ENCODE results near the gene RBM17.
"Not testable (repeated sequence)": the region's sequence is repeated elsewhere in the genome, so short reads cannot be mapped to it uniquely, and the experiment has no call there.

RBM17 gene

DNA sequence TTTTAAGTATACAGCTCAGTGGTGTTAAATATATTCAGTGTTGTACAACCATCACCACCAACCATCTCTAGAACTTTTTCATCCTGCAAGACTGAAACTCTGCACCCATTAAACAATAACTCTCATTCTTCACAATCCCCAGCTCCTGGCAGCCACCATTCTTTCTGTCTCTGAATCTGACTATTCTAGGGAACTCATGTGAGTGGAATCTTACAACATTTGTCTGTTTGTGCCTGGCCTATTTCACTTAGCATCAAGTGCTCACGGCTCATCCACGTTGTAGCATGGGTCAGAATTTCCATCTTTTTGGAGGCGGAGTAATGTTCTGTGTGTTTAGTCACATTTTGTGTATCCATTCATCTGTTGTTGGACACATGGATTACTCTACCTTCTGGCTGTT is 73.1 kb downstream of the RBM17 start:
- DNase-seq (ENCODE audit: low read depth): no peak
- TF ChIP-seq, protein P1, sequence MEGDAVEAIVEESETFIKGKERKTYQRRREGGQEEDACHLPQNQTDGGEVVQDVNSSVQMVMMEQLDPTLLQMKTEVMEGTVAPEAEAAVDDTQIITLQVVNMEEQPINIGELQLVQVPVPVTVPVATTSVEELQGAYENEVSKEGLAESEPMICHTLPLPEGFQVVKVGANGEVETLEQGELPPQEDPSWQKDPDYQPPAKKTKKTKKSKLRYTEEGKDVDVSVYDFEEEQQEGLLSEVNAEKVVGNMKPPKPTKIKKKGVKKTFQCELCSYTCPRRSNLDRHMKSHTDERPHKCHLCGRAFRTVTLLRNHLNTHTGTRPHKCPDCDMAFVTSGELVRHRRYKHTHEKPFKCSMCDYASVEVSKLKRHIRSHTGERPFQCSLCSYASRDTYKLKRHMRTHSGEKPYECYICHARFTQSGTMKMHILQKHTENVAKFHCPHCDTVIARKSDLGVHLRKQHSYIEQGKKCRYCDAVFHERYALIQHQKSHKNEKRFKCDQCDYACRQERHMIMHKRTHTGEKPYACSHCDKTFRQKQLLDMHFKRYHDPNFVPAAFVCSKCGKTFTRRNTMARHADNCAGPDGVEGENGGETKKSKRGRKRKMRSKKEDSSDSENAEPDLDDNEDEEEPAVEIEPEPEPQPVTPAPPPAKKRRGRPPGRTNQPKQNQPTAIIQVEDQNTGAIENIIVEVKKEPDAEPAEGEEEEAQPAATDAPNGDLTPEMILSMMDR (IDR thresholded peaks at IDR 0.05; ENCODE audit: control insufficient read depth, extremely low read depth, insufficient read depth): no peak
- H3K4me3 ChIP-seq (ENCODE audit: low read depth, low read length): no peak overlapping the region

DNA sequence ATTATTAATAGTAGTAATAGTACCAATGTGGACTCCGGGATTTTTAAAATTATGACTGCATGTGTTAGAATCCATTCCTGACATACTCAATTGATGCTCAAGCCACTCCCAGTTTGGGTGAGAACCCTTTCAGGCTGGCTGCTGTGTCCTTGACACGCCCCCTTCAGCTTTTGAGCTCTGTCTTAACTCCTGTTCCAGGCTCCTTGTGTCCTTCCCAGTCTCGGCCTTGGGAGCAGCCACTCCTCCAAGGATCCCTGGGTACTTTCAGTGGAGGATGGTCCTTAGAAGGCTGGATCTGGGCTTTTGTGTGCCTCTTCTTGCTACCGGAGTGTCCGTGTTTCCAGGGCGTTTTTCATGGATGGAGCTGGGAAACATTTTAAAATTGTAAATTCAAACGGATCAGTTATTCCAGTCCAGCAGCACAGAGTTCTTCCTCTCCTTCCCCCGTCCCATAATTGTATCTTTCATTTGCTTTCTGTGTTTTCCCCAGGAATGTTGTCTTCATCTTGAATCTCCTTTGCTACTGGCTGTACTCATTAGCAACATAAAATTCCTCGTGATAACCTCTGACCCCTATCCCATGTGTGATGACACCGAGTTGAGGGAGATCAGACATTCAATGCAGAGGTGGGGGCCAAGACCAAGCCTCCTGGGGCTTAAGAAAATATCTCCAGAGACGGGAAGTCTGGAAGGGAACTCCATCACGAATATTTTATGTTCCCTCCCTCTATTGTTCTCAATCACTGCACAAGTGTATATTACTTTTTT is 73.9 kb downstream of the RBM17 start:
- H3K4me3 ChIP-seq (ENCODE audit: low read depth, low read length): peak overlapping the region; percentile 41
- TF ChIP-seq, protein P1 (IDR thresholded peaks at IDR 0.05; ENCODE audit: control insufficient read depth, extremely low read depth, insufficient read depth): no peak
- no peak for DNase-seq (ENCODE audit: low read depth)

DNA sequence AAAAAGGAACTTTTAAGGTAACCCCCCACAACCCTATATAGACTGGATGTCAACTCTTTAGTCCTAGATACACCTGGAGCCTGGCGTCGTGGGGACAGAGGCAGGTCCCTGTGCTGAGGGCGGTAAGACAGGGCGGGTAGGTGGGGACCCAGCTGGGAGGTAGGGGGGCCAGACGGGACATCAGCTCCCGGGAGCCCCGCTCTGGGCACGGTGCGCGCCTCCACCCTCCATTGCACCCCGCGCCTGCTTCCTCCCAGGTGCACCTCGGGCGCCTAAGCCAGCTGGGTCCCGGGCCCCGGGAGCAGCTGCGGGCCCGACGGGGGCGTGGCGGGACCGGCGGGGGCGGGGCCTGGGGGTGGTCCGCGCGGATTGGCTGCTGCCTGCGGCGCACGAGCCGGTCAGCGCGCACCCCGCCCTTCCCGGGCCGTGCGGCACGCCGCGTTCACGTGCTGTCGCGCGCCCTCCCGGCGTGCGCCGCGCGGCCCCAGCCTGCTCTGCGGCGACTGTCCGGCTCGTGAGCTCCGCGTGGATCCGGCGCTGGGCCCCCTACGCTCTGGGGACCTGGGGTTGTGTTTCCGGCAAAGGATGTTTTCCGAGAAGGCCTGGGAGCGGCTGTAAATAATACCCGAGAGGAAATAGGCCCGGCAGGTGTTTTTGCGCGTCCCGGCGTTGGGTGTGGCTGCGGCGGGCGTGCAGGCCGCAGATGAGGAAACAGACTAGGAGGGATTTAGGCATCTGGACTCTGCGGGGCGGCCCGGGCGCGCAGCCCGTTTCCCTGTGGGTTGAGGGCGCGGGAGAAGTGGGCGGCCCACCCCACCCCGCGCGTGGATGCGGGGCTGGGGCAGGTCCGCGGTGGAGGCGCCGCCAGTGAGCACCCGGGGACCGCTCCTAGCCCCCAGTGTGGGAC is 74.8 kb downstream of the RBM17 start:
- peak; percentile 58 for DNase-seq (ENCODE audit: low read depth)
- TF ChIP-seq, protein P1 (IDR thresholded peaks at IDR 0.05; ENCODE audit: control insufficient read depth, extremely low read depth, insufficient read depth): no peak
- H3K4me3 ChIP-seq (ENCODE audit: low read depth, low read length): peak overlapping the region; percentile 97

DNA sequence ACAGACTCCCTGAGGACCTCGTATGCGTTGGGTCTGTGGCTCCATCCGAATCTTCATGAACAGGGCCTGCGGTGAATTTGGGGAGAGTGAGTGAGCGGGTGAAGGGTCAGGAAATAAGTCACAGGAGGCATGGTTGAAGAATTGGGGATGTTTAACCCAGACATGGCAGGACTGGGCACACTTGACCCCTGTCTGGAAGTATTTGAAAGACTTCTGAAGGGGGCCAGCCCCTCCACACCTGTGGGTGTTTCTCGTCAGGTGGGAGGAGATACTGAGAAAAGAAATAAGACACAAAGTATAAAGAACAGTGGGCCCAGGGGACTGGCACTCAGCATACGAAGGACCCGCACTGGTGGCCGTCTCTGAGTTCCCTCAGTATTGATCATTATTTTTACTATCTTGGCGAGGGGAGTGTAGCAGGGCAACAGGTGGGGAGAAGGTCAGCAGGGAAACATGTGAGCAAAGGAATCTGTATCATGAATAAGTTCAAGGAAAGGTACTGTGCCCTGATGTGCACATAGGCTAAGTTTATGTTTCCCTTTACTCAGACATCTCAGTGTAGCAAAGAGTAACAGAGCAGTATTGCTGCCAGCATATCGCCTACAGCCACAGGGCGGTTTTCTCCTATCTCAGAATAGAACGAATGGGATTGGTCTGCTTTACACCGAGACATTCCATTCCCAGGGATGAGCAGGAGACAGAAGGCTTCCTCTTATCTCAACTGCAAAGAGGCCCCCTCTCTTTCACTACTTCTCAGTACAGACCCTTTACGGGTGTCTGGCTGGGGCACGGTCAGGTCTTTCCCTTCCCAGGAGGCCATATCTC is 75.6 kb downstream of the RBM17 start:
- TF ChIP-seq, protein P1 (IDR thresholded peaks at IDR 0.05; ENCODE audit: control insufficient read depth, extremely low read depth, insufficient read depth): no peak
- H3K4me3 ChIP-seq (ENCODE audit: low read depth, low read length): peak overlapping the region; percentile 97
- DNase-seq (ENCODE audit: low read depth): no peak

DNA sequence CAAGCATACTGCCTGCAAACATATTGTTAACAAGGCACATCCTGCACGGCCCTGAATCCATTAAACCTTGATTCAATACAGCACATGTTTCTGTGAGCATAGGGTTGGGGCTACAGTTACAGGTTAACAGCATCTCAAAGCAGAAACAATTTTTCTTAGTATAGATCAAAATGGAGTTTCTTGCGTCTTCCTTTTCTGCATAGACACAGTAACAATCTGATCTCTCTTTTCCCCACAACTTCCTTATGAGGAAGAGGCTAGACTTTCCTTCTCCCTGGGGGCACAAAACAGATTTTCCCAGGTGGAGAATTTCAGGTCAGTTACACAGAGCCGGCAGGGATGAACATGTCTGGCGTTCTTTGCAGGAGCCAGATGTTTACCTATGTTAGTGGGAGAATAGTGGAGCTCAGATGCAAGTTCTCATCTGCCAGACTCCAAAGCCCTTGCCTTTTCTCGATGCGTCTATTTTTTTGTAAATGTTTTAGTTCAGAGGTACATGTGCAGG is 76.4 kb downstream of the RBM17 start:
- DNase-seq (ENCODE audit: low read depth): no peak
- H3K4me3 ChIP-seq (ENCODE audit: low read depth, low read length): peak overlapping the region; percentile 97
- TF ChIP-seq, protein P1 (IDR thresholded peaks at IDR 0.05; ENCODE audit: control insufficient read depth, extremely low read depth, insufficient read depth): no peak

DNA sequence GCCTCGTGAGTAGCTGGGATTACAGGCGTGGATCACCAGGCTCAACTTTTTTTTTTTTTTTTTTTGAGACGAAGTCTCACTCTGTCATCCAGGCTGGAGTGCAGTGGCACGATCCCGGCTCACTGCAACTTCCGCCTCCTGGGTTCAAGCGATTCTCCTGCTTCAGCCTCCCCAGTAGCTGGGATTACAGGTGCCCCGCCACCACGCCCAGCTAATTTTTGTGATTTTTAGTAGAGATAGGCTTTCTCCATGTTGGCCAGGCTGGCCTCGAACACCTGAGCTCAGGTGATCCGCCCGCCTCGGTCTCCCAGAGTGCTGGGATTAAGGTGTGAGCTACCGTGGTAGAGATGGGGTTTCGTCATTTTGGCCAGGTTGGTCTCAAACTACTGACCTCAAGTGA is 77.1 kb downstream of the RBM17 start:
- DNase-seq (ENCODE audit: low read depth): not testable (repeated sequence)

More for the DNA sequence above, 77.1 kb downstream of the RBM17 start:
- H3K4me3 ChIP-seq (ENCODE audit: low read depth, low read length): not testable (repeated sequence)

Data from LNCaP clone FGC (cell line).